ENCODE data around the gene SMOC2. TPM values are rescaled to one million over a fixed set of nuclear protein-coding genes. Genes with fewer than 3 reads are reported as not detected.

SMOC2 gene
- polyA plus RNA-seq, 4 donors = 18.9 to 38.2 (median 27.1) TPM

DNA sequence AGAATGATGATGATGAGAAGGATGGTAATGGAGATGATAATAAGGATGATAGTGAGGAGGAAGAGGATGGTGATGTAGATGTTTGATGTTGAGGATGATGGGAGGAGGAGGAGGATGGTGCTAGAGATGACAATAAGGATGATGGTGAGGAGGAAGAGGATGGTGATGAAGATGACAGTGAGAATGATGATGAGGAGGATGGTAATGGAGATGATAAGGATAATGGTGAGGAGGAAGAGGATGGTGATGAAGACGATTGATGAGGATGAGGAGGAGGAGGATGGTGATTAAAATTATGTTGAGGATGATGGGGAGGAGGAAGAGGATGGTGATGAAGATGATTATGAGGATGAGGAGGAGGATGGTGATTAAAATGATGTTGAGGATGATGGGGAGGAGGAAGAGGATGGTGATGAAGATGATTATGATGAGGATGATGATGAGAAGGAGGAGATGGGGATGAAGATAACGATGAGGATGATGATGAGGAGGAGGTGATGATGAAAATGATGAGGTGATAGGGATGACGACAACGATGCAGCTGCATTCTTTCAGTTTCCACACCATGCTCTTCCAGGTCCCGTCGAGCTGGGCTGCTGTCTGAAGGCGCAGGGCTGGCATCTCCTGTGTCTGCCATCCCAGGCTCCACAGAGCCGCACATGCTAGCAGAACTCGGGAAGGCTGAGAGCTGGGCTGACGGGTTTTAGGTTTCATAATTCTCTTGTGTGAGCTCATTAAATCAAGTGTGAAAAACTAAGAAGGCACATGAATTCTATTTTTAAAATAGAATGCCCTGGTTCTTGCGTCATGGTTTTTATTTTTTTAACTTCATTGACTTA, 274.9 kb downstream of the SMOC2 start:
- no peak for DNase-seq (ENCODE audit: low read depth in 4 of 4, low spot score in 2 of 4)

- no peak for DNase-seq (ENCODE audit: low read depth in 4 of 4, low spot score in 2 of 4)
Measured at GRCh38 chr6:168716581-168716980, 275.6 kb downstream of the SMOC2 start.

DNA sequence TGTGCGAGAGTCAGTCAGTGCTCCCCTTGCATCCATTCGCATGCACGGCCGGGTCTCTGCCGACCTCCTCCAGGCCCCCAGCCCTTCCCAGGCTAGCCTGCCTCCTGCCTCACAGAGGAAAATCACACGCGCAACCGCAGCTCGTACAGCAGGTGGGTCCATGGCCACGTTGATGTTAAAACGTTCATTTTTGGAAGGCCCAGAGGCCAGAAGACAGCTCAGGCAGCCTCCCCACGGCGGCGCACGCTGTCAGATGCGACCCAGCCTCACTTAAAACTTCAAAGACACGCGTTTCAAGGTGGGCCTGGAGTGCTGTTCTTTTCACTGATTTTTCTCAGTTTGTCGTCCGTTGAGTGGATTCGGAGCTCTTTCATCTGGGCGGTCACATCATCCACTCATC, 276.5 kb downstream of the SMOC2 start:
- DNase-seq (ENCODE audit: low read depth in 4 of 4, low spot score in 2 of 4) = no peak

Other genes starting within 250 kb of the SMOC2 start
- 10 to 100 TPM; 15.9 to 24.7 (median 22.9) TPM for gene DACT2, start 121.4 kb upstream of the SMOC2 start, polyA plus RNA-seq (ENCODE audit: insufficient read length in 4 of 4)

All from left renal cortex interstitium (tissue), 4 donors.